ENCODE results near the gene RAB24.

Gene RAB24

GRCh38 chr5:177253252-177253651 lies 50.3 kb downstream of the RAB24 start:
- no peak for TF ChIP-seq CTCF (IDR thresholded peaks at IDR 0.05; ENCODE audit: low read length, missing control alignments)
- DNase-seq (ENCODE audit: low read depth): no peak
- no peak overlapping the region for H3K4me3 ChIP-seq (replicated peaks; ENCODE audit: low read depth, low read length)
